HUES64 (cell line): Measurements from ENCODE around the gene HLF.

Source experiments
- H3K27ac ChIP-seq: 2 replicates; pipeline ENCODE4 v1.7.0; 2013; ENCODE audit warnings: low read depth, low read length, inconsistent platforms
- H3K27me3 ChIP-seq: 2 replicates; pipeline ENCODE4 v1.6.1; 2013; ENCODE audit warnings: mild to moderate bottlenecking, low read length; ENCODE audit not compliant: insufficient read depth
- H3K36me3 ChIP-seq: 2 replicates; pipeline ENCODE4 v1.6.1; 2013; ENCODE audit warnings: mild to moderate bottlenecking, low read length; ENCODE audit not compliant: insufficient read depth
- H3K4me1 ChIP-seq: 2 replicates; pipeline ENCODE4 v1.6.1; 2013; ENCODE audit warnings: mild to moderate bottlenecking, low read length, moderate library complexity; ENCODE audit not compliant: insufficient read depth
- H3K4me3 ChIP-seq: 2 replicates; pipeline ENCODE4 v1.5.1; 2013; ENCODE audit warnings: mild to moderate bottlenecking, low read length, moderate library complexity
- H3K9ac ChIP-seq: 2 replicates; pipeline ENCODE4 v1.6.1; 2013; ENCODE audit warnings: mild to moderate bottlenecking, low read depth, low read length
- H3K9me3 ChIP-seq: 2 replicates; pipeline ENCODE4 v1.6.1; 2013; ENCODE audit warnings: low read depth, low read length; ENCODE audit not compliant: insufficient read depth
- WGBS: fragments of 150-250, 120-280 bp; methylation state at CpG from one replicate; pipeline ENCODE4 v1.1.7; 2013; ENCODE audit warnings: missing lambda C conversion rate; 5-methylcytosine and 5-hydroxymethylcytosine counted together

Gene HLF

DNA sequence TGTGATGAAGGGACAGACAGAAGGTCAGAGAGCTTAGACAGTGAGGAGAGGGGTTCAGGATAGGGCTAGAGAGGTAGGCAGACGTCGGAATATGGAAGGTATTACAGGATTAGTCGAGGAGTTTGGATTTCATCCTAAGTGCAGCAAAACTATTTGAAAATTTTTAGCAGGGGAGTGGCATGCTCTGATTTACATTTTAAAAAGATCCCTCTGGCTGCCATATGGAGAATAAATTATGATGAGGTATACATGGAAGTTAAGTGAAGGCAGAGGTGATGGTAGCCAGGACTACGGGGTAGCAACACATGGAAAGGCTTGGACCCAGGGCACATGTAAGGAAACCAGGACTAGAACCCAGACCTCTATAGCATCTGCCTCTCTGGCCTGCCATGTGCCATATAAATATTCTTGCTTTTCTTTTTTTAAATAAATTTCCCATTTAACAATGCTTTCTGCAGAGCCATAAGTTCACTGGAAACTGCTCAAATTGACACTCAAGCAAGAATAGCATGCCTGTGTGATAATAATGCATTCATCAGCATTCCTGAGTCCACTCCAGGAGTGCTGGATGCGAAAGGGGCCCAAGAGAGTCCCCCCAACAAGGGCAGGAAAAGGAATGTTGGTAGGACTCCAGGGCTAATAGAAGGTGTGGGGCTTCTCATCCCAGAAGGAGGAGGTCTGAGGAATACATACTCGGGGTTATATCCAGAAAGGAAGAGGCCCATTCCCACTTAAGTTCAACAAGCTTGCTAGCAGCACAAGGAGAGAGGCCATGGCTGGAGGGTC lies 78.2 kb downstream of the HLF start:
- H3K36me3 ChIP-seq, result no peaks in the 10 kb centered on the region
- WGBS, result 90% methylated on average over 6 of the region's 6 CpGs
- H3K9ac ChIP-seq, result no peak overlapping the region
- peaks cover 5% of the 10 kb centered on the region; the same call in 1 of the 2 replicates for H3K9me3 ChIP-seq
- H3K4me3 ChIP-seq, result no peak overlapping the region
- H3K4me1 ChIP-seq, result no peaks in the 10 kb centered on the region
- no peaks in the 10 kb centered on the region for H3K27me3 ChIP-seq
- no peak overlapping the region for H3K27ac ChIP-seq

DNA sequence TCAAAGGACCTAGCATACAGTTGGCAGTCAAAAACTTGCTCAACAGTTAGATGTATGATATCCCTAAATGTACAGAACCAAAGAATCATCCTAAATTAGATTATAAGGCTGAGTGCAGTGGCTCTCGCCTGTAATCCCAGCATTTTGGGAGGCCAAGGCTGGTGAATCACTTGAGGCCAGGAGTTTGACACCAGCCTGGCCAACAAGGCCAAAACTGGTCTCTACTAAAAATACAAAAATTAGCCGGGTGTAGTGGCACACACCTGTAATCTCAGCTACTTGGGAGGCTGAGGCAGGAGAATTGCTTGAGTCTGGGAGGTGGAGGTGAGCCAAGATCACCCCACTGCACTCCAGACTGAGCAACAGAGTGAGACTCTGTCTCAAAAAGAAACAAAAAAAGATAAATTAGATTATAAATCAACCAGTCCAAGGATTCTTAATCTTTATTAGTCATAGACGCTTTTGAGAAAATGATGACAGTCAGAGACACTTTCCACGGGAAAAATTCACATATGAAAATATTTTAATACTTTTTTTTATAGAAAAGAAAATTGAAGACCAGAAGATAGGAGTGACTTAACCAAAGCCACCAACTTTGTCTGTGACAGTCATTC lies 79.2 kb downstream of the HLF start:
- no peaks in the 10 kb centered on the region for H3K36me3 ChIP-seq
- H3K4me3 ChIP-seq, result no peak overlapping the region
- WGBS, result 93% methylated on average over 2 of the region's 4 CpGs
- no peak overlapping the region for H3K9ac ChIP-seq
- peaks cover 5% of the 10 kb centered on the region; the same call in 1 of the 2 replicates for H3K9me3 ChIP-seq
- peaks cover 5% of the 10 kb centered on the region; the same call in 1 of the 2 replicates for H3K4me1 ChIP-seq
- no peaks in the 10 kb centered on the region for H3K27me3 ChIP-seq
- no peak overlapping the region for H3K27ac ChIP-seq

DNA sequence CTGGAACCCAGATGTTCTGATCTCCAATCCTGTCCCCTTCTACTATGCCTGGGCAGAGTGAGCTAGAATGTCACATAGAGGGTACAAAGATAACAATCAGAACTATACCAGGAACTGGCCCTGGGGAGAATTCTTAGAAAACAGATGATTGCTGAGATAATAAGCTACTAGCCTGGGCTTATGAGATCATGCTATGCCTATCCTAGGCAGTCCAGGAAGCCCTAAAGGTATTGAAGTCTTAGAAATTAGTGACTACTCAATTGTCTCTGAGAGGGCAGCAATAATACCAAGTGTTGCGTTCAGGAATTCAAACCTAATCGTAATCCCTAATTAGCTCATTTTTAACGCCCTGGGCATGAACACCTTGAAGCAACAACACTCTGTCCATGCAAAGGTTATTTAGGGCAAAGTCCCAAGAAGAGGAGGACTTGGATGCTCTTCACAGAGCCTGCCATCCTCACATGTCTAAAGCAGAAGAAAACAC lies 79.8 kb downstream of the HLF start:
- peaks cover 9% of the 10 kb centered on the region; the same call in 1 of the 2 replicates for H3K4me1 ChIP-seq
- H3K27me3 ChIP-seq, result no peaks in the 10 kb centered on the region
- H3K36me3 ChIP-seq, result no peaks in the 10 kb centered on the region
- peaks cover 5% of the 10 kb centered on the region; the same call in 1 of the 2 replicates for H3K9me3 ChIP-seq
- H3K4me3 ChIP-seq, result no peak overlapping the region
- WGBS, result 97% methylated on average over 3 of the region's 3 CpGs
- no peak overlapping the region for H3K27ac ChIP-seq
- H3K9ac ChIP-seq, result no peak overlapping the region

DNA sequence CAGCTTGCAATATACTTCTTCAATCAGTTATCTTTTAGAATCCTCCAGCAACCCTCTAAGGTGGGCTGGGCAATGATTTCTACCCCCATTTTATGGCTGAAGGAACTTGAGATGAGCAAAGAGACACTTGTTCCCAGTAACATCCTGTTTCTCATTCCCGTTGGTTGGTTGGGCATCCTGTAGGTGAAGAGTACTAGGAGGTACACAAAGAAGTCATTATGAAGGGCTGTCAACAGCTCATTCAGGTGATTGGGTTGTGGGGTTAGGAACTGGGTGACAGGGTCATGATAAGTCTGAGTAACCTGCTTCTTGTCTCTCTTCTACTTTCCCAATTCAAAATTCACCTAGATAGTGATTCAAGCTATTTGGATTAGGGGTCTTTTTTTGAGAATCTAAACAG lies 80.4 kb downstream of the HLF start:
- Histone ChIP-seq H3K4me1 (peaks cover 10% of the 10 kb centered on the region; the same call in 1 of the 2 replicates), H3K9me3 (peaks cover 5% of the 10 kb centered on the region; the same call in 1 of the 2 replicates), H3K4me3 (no peak overlapping the region), H3K9ac (no peak overlapping the region), H3K36me3 (no peaks in the 10 kb centered on the region), H3K27me3 (no peaks in the 10 kb centered on the region), H3K27ac (no peak overlapping the region)
- WGBS, result 89% methylated on average over 1 of the region's 1 CpG

DNA sequence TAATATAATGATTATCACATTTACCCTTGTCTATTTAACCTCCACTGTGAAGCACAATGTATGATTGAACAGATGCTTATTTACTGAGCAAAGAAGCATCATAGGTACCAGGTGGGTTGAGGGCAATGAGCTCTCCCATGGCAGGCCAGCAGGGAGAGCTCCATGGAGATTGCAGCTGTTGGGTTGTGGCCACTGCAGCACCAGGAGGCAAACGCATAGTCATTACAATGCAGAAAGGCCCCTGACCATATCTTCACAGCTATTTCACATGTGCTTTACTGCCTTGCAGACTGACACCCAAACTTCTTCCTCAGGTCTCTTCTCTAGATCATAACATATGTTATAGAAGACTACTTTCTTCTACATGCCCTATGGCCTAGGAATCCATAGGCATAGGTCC lies 81.9 kb downstream of the HLF start:
- no peak overlapping the region for H3K9ac ChIP-seq
- no peak overlapping the region for H3K27ac ChIP-seq
- no peaks in the 10 kb centered on the region for H3K36me3 ChIP-seq
- H3K4me1 ChIP-seq, result peaks cover 21% of the 10 kb centered on the region
- no peaks in the 10 kb centered on the region for H3K27me3 ChIP-seq
- H3K9me3 ChIP-seq, result peaks cover 5% of the 10 kb centered on the region; the same call in 1 of the 2 replicates
- 97% methylated on average over 1 of the region's 1 CpG for WGBS
- no peak overlapping the region for H3K4me3 ChIP-seq

DNA sequence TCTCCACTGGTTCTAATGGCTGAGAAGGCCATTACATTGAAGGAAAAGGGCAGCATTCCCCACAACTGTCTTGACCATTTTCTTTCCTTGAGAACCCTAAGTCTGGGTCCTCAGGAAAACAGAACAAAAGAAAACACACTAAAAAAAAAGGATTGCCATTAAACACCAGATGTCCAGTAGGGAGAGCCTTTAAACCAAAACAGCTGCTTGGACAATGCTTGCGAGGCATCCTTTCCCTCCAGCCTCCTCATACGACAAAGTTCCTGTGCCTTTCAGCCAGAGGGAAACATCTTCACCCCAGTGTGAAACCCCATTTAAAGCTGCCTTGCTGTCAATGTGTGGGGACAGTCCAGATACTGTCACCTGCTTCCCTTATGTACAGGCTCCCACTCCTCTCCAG lies 82.6 kb downstream of the HLF start:
- H3K9ac ChIP-seq, result no peak overlapping the region
- no peaks in the 10 kb centered on the region for H3K27me3 ChIP-seq
- H3K4me1 ChIP-seq, result peaks cover 21% of the 10 kb centered on the region
- 97% methylated on average over 2 of the region's 2 CpGs for WGBS
- peaks cover 5% of the 10 kb centered on the region; the same call in 1 of the 2 replicates for H3K9me3 ChIP-seq
- H3K4me3 ChIP-seq, result no peak overlapping the region
- no peaks in the 10 kb centered on the region for H3K36me3 ChIP-seq
- no peak overlapping the region for H3K27ac ChIP-seq

DNA sequence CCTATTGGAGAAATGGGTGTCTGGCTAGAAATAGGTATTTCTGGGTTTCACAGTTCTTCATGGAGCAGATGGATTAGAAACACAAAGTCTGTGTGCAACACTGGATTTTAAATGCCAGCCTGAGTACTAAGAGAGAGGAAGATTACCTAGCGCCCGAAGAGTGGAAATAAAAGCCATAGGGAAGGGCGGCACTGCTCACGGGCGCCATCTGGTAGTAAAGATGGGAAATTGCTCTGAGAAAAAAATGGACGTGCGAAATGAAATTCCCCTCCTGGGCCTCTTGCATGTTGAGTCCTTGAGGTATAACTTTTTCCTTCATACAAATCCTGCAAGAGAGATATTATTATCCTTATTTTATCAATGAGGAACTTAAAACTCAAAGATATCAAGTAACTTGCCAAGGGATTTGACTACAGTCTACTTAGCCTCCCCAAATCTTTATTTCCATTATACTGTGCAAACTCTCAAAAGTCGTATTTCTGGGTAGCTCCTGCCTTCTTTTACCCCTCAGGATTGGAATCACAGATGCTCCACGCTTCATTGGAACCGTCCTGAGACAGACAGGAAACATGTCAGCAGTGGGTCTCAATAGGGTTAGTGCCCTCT lies 84.1 kb downstream of the HLF start:
- Histone ChIP-seq H3K4me1 (peaks cover 21% of the 10 kb centered on the region), H3K36me3 (no peaks in the 10 kb centered on the region), H3K27me3 (no peaks in the 10 kb centered on the region), H3K4me3 (no peak overlapping the region), H3K27ac (no peak overlapping the region), H3K9ac (no peak overlapping the region), H3K9me3 (peaks cover 5% of the 10 kb centered on the region; the same call in 1 of the 2 replicates)
- WGBS, result 33% methylated on average over 9 of the region's 10 CpGs

DNA sequence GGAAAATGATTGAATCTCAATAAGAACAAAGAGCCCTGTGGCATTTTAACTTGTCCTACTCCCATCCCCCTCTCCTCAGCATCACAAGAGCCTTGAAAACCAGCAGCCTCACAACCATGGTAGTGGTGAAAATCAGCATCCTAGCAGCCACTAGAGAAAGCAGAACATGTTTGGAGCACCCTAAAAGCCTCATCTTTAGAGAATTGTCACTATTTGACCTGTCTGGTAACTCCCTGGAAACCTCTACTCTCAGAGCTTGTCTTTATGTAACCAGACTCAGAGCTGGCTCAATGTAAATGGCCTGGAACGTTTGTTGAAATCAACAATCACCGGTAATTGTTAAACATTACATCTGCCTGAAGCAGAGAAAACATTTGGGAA lies 86.1 kb downstream of the HLF start:
- Histone ChIP-seq H3K9me3 (peaks cover 5% of the 10 kb centered on the region; the same call in 1 of the 2 replicates), H3K4me1 (peaks cover 21% of the 10 kb centered on the region), H3K36me3 (no peaks in the 10 kb centered on the region), H3K27me3 (no peaks in the 10 kb centered on the region), H3K27ac (peak overlapping the region; percentile 61; the same call in 1 of the 2 replicates), H3K9ac (peak overlapping the region; percentile 14; the same call in 1 of the 2 replicates), H3K4me3 (no peak overlapping the region)
- WGBS, result 40% methylated on average over 2 of the region's 2 CpGs

DNA sequence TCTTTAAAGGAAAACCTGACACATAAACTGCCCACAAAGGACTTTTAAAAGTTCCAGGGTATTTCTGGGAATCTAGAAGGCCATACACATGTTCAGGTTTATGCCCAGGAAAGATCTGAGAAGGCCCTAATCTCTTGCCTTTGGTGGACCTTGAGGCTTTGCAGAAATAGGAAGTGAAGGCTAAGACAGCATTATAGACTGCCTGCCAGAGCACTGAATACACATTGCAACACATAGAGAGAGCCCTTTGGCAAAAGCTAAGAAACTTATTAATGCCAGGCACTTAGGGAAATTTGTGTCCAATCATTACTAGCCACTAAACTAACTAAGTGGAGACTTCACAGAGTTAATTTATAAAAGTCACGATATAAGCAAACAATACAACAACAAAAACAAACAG lies 86.5 kb downstream of the HLF start:
- H3K4me3 ChIP-seq, result no peak overlapping the region

DNA sequence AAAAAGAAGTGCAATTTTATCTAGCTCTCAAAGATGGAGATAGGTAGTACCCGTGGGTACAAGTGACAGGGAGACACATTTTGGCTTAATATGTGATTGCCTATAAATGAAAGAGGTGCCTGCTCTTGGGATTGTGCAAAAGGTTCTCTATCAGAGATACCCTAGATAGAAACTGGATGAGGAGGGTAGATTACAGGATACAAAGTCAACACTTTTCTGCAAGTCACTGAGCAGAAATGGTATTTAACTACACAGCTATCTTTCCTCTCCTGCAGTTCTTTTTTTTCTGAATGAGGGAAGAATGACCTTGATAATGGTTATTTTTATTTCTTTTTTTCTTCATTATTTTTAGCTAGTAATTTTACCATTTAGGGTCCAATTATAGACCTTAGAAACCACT lies 89.2 kb downstream of the HLF start:
- Histone ChIP-seq H3K4me1 (peaks cover 20% of the 10 kb centered on the region), H3K27ac (no peak overlapping the region), H3K9me3 (no peaks in the 10 kb centered on the region), H3K4me3 (no peak overlapping the region), H3K27me3 (no peaks in the 10 kb centered on the region), H3K9ac (no peak overlapping the region), H3K36me3 (no peaks in the 10 kb centered on the region)
- WGBS, result 96% methylated on average over 1 of the region's 1 CpG

More for the DNA sequence above, 86.5 kb downstream of the HLF start:
- Histone ChIP-seq H3K9me3 (peaks cover 5% of the 10 kb centered on the region; the same call in 1 of the 2 replicates), H3K27me3 (no peaks in the 10 kb centered on the region), H3K9ac (peak overlapping the region; percentile 14; the same call in 1 of the 2 replicates), H3K36me3 (no peaks in the 10 kb centered on the region), H3K27ac (peak overlapping the region; percentile 59; the same call in 1 of the 2 replicates), H3K4me1 (peaks cover 21% of the 10 kb centered on the region)
- 100% methylated on average over 1 of the region's 1 CpG for WGBS

DNA sequence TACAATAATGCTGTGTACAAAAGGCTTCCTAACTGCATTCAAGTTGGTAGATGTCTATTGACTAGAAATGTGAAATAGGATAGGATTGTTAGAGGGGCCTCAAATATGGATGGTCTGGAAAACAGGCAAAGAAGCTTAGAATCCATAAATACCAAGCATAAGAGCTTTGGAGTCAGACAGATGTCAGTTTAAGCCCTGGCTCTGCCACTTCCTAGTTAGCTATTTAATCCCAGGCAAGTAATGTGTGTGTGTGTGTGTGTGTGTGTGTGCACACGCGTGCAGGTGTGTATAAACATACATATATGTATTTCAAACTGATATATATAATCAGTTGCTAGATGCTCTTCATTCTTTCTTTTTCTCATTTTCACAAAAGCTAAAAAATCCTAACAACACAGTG lies 90.2 kb downstream of the HLF start:
- Histone ChIP-seq H3K27me3 (no peaks in the 10 kb centered on the region), H3K36me3 (no peaks in the 10 kb centered on the region), H3K9ac (no peak overlapping the region), H3K27ac (no peak overlapping the region), H3K4me1 (peaks cover 15% of the 10 kb centered on the region), H3K4me3 (no peak overlapping the region), H3K9me3 (no peaks in the 10 kb centered on the region)
- WGBS, result no CpG with 5 or more reads among the region's 2 CpGs
